ENCODE results near the gene HILPDA.
A peak's percentile ranks its signal among the peaks of the same experiment; 100 is the strongest.
"Not testable (repeated sequence)": the region's sequence is repeated elsewhere in the genome, so short reads cannot be mapped to it uniquely, and the experiment has no call there.

The HILPDA gene

DNA sequence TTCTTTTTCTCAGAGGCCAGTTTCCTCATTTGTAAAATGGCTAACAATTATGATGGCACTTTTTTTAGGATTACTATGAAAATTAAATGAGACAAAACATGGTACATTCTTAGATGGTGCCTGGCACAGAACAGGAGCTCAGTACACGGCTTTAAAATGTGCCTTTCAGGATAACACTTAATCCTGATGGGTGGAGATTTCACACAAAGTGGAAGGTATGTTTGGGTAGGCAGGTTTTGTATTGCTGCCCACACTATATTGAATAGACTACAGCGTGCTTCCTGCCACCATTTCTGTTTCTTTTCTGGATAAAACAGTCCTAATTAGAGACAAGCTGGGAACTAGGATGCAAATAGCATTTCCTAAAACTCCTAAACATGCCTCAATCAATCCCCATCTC, 23.9 kb upstream of the HILPDA start:
- DNase-seq (ENCODE audit: low spot score): no peak

DNA sequence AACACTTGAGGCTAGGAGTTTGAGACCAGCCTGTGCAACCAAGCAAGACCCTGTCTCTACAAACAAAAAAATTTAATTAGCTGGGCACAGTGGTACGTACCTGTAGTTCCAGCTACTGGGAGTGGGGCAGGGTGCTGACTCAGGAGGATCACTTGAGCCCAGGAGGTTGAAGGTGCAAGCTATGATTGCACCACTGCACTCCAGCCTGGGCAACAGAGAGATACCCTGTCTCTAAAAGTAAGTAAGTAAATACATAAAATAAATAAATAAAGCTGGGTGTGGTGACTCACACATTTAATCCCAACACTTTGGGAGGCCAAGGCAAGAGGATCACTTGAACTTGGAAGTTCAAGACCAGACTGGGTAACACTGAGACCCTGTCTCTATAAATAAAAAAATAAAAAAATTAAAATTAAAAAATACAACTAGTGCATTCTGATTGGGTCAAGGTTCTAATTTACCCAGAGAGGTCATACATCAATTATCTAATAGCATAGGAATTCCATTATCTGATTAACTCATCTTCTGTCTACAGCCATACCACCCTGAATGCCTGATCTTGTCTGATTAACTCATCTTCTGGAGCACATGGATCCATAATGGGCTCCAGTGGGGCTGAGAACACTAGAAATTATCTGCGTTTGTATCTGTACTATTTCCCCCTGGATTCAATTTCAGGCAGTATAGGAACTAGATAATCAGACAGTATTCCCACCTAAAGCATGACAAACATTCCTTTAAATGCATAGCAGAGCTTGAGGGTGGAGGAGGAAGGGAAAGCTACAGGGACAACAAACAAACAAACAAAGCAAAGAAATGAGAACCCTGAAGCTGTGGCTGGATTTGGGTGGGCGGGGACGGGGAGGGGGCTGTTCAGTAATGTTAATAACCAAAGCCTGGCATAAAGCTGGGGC, 21.0 kb upstream of the HILPDA start:
- no peak for DNase-seq (ENCODE audit: low spot score)

DNA sequence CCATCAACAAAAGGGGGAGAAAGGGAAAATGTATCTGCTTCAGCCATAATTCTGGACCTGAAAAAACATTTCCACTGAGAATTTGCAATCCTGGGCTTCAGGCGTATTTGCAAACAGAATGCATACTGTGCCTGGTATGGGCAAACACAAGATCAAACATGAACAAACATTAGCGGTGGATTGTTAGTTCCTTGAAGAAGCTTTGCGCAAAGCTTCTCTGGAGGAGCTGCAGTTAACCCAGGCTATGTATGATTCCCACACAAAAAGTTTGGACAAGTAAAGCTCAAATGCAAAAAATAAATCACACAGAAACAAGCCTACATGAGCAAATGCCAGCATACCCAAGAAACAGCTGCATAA, 20.4 kb upstream of the HILPDA start:
- no peak for DNase-seq (ENCODE audit: low spot score)

DNA sequence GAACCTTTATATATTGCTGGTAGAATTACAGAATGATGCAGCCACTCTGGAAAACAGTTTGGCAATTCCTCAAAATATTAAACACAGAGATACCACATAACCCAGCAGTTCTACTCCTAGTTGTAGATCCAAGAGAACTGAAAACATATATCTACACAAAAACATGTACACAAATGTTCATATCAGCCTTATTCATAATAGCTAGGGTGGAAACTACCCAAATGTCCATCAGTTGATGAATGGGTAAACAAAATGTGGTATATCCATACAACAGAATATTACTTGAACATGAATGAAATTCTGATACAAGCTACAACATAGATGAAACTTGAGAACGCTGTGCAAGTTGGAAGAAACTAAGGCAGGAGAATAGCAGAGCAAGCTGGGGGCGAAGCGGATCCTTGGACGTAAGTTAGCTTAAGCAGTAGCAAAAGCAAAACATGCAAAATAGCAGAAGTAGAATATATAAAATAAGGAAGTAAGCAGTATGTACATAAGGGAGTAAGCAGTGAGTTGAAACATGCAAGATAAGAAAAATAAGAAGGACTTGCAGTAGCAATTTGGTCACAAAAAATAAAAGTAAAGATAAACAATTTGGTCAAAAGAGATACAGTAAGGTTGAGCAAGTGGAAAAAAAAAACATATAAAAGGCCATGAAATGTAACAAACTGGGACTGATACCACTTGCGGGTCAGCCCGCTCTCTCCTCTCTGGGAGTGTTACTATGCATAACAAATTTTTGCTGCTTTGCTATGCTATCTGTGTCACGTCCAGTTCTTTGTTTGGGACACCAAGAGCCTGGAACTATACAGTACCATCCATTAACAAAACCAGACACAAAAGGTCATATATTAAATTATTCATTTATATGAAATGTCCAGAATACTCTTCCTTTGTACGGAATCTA, 18.0 kb upstream of the HILPDA start:
- no peak for DNase-seq (ENCODE audit: low spot score)

DNA sequence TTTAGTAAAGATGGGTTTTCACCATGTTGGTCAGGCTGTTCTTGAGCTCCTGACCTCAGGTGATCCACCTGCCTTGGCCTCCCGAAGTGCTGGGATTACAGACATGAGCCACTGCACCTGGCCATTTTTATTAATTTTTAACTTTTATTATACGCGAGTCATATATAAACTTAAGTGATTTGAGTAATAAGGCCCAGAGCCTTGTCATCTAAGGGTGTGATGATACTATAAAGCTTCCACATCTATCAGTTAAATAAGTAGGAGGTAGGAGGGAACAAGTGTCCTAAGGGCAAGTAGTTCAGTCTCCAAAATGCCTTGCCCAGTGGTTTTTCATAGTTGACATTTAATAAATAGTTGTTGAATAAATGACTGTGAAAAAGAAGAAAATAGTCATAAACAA, 13.3 kb upstream of the HILPDA start:
- DNase-seq (ENCODE audit: low spot score): no peak

DNA sequence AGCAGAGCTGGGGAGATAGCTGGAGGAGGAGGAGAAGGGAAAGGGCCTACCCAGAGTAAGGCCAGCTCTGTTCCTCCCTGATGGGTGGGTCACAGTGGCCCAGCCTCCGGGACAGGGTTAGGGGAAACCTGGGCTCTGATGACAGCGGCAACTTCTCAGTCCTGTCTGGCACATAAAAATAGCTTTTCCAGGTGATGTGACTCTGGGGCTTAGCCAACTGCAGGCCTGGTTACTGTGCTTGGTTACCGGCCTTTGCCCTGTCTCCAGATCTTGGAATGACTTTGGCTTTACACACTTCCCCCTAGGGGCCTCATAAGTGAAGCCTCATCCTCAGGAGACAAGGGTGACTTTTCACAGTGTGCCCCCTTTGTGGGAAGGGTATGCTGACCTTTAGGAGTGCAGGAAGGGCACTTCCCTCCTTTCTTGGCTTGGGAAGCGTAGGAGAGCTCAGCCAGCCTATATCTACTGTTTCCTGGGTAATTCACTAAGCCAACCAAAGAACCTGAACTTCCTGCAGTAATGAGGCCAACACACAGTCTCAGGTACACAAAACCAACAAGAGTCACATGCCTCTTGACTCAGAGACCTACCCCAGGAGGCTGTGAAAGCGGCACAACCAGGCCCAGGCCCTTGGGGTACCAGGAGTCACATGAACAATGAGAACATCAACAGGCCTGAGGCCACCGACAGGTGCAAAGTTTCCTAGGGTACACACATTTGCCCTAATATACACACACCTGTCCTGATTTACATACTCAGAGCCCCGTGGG, 11.7 kb upstream of the HILPDA start:
- no peak for DNase-seq (ENCODE audit: low spot score)

DNA sequence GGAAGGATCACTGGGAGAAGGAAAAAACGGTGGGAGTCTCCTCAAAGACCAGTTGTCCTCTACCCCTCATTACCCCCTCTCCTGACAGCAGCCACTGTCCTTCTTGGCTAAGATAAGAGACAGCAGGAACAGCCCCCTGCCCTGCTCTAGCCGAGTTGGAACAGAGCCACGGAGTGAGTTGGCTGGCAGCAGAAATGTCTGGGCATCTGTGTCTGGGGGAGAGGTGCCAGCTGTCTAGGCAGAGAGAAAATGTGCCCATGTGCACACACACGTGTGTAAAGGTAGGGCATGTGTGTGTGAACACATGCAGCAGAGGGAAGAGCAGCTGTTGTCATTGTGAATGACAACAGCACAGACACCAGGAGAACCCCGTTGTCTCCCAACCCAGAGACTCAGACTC, 9.4 kb upstream of the HILPDA start:
- no peak for DNase-seq (ENCODE audit: low spot score)

DNA sequence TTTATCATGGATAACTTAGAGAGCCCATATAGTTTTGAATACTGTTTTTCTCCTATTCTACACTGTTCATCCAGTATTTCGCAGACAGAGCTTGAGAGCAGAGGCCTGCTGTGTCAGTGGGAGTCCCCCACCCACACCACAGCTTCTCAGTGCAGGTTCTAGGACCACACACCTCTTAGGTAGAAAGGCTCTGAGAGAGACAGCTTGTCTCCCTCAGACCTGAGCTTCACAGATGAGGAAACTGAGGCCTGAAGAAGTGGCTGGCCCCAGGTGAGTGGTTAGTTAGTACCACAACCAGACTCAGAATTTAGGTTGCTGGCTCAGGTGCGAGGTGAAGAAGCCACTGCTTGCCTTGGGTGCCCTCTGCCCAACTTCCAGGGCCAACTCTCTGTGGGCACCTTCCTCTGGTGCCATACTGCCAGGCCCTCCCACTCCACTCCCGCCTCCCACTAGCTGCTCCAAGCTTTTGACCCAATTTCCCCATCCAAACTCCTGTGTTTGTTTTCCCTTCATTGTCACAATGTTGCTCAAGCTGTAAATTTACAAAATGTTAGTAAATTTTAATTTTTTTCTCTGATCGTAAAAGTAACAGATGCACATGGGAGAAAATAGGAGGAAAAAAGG, 7.6 kb upstream of the HILPDA start:
- no peak for DNase-seq (ENCODE audit: low spot score)

DNA sequence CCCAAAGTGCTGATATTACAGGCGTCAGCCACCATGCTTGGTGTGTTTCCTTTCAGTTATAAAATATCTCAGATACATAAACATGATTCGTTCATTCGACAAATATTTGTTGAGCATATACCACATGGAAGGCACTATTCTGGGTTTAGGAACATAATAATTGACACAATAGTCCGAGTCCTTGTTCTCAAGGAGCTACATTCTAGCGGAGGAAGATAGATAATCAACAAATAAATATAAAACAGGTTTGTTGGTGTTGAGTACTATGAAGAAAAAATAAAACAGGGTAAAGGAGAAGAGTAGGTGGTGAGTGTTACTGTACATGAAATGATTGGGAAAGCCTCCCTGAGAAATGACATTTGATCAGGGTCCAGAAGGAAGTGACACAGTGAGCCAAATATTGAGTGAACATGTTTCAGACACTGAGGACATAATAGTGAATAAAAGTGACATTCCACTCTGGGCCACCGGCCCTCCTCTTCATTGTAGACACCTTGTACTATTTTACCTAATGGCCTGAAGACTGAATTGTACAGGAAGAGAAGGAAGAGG, 6.9 kb upstream of the HILPDA start:
- no peak for DNase-seq (ENCODE audit: low spot score)

DNA sequence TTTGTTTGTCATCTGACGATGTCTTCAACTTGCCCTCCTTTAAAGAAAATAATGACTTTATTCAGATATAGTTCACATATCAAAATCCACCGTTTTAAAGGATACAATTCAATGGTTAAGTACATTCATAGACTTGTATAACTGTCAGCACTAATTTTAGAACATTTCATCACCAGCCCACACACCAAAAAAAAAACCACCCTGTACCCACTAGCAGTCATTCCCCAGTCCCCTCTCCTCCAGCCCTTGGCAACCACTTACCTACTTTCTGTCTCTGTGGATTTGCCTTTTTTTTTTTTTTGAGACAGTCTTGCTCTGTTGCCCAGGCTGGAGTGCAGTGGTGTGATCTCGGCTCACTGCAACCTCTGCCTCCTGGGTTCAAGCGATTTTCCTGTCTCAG, 5.3 kb upstream of the HILPDA start:
- DNase-seq (ENCODE audit: low spot score): no peak

DNA sequence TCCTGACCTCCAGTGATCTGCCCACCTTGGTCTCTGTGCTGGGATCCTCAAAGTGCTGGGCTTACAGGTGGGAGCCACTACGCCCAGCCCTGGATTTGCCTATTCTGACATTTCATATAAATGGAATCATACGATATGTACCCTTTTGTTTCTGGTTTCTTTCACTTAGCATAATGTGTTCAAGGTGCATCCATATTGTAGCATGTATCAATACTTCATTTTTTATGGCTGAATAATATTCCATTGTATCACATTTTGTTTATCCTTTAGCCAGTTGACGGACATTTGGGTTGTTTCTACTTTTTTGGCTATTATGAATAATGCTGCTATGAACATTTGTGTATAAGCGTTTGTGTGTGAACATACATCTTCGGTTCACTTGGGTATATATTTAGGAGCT, 4.8 kb upstream of the HILPDA start:
- no peak for DNase-seq (ENCODE audit: low spot score)

DNA sequence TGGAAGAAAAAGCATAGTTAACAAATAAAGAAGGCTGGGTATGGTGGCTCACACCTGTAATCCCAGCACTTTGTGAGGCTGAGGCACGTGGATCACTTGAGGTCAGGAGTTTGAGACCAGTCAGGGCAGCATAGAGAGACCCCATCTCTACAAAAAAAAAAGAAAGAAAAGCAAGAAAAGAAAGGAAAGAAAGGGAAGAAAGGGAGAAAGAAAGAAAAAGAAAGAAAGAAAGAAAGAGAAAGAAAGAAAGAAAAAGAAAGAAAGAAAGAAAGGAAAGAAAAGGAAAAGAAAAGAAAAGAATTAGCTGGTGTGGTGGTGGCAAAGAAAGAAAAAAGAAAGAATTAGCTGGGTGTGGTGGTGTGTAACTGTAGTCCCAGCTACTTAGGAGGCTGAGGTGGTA, 3.1 kb upstream of the HILPDA start:
- DNase-seq (ENCODE audit: low spot score): no peak

DNA sequence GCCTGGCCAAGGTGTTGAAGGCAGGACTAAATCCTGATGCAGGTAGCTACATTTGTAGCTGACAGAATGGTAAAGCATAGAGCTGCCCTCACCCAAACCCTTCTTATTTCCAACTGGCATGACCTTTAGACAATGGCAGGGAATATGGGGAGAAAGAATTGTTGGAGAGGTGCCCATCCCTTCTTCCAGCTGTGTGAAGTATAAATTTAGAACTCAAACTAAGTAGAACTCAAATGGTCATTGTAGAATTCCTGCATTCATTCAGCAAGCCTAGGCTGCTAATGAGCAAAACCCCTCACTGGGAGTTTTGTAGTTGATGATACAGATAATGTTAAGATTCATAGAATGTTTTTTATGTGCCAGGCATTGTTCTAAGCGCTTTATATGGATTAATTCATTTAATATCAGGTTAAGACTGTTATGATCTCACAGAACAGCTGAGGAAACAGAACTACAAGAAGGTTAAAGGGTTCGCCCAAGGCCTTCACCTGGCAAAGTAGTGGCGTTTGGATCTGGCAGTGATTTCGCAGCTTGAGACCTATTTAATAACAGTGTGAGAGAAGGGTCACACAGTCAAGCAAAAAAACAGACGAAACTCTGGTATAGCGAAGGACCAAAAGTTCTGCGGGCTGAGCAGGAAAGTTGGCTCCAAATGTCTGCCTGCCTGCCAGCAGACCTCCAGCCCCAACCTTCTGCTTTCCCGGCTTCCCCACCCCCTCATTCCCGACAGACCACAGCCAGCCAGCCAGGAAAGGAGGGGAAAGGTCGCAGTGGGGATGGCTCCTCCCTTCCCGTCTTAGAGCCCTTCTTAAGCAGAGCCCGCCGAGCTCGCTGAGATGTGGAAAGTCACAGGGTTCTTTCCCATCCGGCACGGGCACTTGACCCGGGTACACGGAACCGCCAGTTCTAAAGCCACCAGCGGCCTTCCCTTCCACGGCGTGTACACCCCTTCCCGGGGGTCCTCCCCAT, 1.6 kb upstream of the HILPDA start:
- peak; percentile 56 for DNase-seq (ENCODE audit: low spot score)

DNA sequence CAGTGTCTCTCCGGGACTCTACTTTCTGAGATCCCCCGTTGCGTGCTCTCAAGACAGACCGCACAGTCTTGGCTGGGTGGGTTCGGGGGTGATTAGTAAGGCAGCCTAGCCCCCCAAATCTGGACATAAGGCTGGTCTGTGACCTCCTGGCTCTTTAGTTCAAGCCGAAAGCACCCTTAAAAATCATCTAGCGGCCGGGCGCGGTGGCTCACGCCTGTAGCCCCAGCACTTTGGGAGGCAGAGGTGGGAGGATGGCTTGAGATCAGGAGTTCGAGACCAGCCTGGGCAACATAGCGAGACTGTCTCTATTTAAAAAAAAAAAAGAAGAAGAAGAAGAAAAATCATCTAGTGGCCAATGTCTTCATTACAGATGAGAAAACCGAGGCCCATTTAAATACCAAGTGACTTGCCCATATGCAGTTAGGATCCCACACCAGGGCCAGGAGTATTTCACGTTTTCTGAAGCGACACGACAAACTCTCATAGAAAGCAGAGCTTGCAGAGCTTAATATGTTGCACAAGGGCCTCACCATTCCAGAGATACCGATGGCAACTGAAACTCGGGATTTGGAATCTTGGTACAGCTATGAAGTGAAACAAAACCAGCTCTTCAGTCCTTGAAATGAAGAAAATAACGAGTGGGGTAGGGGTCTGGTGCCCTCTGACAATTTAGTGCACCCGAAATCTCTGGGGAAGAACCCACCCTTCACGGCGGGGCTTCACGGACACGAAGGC, 703 bp upstream of the HILPDA start:
- no peak for DNase-seq (ENCODE audit: low spot score)

DNA sequence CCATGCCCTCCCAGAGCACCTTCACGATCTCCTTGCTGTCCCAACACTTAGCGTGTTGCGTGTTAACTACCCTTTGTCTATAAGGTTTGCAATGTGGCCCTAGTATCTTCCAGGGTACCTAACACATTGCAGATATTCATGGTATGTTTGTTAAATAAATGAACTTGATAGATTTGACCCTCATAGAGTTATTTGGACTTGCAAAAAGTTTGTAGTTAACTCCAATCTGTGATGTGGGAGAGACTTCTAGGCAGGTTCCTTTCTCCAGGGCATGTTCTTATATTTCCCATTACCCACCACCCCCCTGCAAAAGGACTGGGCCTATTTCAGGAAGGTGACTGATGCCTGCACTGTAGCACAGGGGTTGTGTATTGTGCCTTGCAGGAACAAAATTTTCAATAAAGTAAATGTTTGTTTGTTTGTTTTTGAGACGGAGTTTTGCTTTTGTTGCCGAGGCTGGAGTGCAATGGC, 612 bp downstream of the HILPDA start:
- no peak for DNase-seq (ENCODE audit: low spot score)

DNA sequence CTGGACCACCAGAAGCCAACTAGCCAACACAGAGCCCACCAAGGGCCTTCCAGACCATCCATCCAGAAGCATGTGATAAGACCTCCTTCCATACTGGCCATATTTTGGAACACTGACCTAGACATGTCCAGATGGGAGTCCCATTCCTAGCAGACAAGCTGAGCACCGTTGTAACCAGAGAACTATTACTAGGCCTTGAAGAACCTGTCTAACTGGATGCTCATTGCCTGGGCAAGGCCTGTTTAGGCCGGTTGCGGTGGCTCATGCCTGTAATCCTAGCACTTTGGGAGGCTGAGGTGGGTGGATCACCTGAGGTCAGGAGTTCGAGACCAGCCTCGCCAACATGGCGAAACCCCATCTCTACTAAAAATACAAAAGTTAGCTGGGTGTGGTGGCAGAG, 1.7 kb downstream of the HILPDA start:
- not testable (repeated sequence) for DNase-seq (ENCODE audit: low spot score)

DNA sequence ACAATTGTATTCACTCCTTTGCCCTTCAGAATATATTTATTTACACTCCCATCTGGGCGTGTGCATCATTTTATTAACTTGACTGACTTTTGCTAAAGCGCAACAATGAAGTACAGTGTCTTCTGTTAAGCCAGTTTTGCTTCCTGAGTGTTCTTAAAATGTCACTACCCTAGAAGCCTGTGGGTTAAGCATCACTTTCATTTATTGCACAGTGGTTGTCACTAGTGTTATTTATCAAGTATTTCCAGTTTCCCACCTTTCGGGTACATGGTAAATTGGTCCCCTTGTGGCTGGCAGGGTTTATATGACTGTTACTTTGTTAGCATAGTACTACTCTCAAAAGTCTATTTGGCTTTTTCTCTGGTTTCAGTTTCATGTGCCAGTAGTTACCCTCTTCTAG, 3.3 kb downstream of the HILPDA start:
- no peak for DNase-seq (ENCODE audit: low spot score)

DNA sequence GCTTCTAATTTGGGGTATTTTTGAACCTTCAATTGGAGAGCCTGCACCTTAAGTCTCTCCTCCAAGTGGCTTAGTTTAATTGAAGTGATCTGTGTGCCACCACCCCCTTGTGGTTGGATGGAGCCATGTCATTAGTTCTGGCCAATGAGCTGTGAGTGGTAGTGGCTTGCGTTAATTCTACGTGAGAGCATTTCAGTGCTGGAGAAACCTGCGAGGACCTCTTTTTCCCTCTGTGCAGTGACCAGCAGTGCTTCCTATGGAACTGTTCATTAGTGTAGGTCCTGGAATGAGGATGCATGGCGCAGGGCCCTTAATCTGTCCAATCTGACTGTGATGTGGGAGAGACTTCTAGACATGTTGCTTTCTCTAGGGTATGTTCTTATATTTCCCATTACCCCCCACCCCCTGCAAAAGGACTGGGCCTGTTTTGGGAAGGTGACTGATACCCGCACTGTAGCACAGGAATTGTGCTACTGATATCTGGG, 3.8 kb downstream of the HILPDA start:
- DNase-seq (ENCODE audit: low spot score): peak; percentile 80

DNA sequence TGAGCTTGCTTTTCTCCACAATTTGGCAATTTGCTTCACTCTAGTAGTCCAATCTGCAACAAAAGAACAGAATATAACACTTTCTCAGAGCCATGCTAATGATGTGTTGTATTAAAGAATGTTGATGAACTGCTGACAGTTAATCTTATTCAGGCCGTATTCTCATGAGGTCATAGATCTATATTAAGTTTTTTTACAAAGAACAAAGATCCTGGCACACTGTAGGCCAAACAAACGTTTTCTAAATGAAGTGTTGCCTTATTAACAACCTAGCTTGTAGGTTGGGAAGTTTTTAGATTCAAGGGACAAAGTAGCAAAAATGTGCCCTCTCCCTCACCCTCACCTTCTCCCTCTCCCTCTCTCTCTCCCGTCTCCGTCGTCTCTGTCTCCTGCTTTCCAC, 6.8 kb downstream of the HILPDA start:
- no peak for DNase-seq (ENCODE audit: low spot score)
